NCI-H526 treated with DMSO at 0.1 percent for 48 hours (cell line): ENCODE results near the gene APOC1.

ENCODE experiments used
- DNase-seq: peaks from one replicate; lab custom pipeline; 2025; lab: John Stamatoyannopoulos, UW

The APOC1 gene

DNA sequence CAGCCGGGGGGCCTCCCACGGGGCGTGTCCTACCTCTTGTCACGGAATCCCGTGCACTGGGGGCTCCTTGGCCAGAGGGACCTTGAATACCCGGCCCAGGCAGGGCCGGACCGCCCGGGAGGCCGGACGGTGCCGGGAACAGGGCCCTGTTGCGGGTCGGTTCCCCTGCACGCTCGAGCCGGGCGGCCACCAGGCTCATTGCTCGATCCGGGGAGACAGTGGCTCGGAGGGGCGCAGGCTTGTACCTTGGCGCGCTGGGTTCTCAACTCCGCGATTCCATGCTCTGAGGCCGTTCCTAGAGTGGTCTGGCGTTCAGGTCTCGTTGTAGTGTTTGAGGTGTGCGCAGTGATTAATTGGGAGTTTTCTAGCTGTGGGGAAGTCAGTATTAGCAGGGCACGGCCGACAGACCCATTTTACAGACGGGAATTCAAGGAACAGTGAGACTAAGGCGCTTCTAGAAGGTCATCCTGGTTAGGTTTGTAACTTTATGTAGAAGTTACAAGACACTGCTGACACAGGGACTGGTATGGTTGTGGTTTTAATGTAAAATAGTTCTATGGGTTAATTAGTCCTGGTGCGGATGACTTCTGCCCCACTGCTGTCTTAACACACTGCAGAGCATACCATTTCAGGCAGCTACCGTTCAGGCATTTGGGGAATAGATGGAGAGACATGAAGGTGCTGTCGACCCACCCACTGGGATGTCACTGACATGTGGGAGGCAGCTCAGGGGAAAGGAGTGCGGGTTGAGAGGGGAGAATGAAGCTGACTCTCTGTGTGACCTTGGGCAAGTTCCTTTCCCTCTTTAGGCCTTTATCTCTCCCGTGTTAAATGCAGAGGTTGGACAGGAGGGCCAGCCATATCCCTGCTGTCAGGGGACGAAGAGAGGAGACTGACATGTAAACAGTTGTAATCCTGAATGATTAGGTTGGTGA is 41.4 kb downstream of the APOC1 start:
- DNase-seq: no peak

DNA sequence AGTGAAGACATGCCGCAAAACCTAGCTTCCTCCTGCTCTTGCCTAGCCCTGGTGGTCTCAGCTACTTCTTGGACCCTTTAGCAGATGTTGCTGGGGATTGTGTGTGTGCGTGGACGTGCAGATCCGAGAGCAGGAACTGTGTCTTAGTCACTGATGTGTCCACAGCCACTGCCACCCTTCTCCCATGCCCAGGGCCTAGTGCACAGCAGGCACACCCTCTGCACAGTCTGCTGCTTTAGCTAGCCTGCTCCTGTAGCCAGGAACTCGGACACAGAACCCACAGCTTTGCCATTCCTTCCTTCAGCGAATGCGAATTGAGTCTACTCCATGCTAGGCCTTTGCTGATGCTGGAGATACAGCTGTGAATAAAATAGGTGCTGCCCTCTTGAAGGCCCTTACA is 43.1 kb downstream of the APOC1 start:
- no peak for DNase-seq

DNA sequence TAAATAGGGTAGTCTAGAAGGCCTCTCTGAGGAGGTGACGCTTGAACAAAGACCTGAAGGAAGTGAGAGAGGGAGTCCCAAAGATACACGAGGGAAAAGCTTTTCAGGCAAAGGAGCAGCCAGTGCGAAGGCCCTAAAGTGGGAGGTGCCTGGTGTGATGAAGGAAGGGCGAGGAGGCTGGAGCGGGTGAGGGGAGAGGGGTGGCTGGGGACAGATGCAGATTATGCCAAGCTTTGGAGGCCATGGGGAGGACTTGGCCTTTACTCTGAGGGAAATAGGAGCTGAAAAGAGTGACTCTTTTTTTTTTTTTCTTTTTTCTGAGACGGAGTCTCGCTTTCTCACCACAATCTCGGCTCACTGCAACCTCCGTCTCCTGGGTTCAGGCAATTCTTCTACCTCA is 43.7 kb downstream of the APOC1 start:
- DNase-seq: no peak

DNA sequence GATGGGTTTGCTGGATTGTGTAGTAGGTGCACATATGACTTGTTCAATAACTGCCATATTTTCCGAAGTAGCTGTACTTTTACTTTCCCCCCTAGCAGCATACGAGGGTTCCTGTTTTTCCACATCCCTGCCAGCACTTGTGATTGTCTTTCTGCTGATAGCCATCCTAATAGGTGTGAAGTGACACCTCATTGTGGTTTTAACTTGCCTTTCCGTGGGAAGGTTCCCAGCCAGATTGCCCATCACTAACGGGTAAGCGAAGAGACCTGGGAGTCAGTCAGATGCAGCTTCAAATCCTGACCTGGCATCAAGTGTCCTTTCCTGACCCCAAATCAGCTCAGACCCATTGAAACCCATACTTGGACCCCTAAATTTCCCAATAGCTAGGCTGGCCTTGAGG is 45.3 kb downstream of the APOC1 start:
- DNase-seq: no peak

DNA sequence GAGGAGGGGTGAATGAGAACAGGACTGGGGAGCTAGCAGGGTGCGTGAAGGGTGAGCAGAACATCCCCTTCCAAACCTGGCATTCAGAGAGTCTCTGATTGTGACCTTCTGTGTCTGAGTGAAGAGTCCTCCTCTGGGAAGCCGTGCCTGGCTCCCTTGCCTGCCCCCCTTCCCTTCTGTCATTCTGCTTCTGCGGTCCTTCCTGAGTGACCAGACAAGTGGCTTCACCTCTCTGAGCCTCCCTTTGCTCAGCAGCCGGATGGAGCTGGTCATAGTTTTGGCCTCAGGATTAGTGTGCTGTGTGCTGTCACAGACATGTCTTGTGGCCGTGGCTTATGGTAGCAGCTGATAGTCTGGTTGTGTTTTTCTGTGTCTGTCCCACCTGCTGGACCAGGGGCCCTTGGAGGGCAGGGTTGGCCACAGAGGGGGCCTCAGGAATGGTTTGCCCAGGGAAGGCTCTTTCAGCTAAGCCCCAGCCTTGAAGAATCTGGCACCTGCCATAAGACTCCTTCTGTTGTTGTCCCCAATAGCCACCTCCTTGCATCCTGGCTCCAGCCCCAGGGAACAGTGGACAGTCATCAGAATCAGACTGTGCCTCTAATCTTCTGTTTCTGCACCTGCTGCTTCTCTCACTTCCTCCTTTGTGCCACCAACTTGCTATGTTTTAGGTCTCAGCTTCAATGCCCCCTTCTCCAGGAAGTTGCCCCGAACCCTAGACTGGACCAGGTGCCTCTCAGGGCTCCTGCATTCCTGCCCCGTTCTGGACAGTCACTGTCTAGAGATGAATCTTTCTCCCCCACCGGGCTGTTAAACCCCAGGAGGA is 46.7 kb downstream of the APOC1 start:
- no peak for DNase-seq

DNA sequence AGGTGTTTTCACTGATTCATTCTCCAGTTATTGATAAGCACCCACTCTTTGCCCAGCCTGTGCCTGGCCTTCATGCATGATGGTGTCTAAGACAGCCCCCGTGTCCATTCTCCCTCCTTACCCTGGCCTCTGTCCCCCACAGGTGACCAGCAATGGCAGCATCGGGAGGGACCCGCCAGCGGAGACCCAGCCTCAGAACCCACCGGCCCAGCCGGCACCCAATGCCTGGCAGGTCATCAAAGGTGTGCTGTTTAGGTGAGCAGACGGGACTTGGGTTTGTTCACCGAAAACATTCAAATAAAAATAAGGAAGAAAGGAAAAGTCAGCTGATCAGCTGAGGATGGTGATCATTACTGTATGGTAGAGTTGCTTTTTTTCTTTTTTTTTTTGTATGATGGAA is 47.4 kb downstream of the APOC1 start:
- DNase-seq: no peak

DNA sequence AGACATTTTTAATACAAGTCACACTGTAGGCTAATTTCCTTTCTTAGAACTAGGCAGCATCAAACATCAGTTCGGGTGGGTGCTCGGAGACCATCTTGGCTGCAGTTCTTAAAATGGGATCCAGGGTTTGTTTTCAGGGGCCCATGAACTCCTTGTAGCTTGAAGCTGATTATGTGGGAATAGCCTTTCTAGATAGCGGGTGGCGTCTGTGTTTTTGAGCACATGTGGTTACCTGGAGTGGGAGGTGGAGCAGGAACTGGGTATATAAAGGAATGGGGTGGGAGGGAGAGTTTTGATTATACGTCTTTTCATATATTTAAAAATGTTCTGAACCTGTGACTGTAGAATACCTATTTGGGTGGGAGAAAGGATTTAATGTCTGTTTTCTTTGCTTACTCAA is 53.7 kb downstream of the APOC1 start:
- no peak for DNase-seq

DNA sequence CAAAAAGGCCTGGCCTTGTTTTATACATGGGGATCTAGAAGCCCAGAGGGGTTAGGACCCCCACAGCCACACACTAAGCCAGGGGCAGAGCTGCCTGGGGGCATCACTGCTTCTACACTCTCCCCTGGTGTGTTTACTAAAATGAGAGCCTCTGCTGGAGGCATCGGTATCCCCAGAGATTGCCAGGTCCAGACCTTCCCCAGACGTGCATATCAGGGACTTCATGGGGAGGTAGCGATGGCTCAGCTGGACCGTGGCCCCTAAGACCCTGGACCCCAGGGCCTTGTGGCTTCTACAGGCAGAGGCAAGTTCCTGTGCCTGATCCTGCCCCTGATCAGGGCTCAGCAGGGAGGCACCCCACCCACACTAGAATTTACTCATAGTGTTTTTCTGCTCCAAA is 54.3 kb downstream of the APOC1 start:
- DNase-seq: no peak
